ENCODE data around the gene CTSV.
"Not testable (repeated sequence)": the region's sequence is repeated elsewhere in the genome, so short reads cannot be mapped to it uniquely, and the experiment has no call there.

Gene CTSV

GRCh38 chr9:97001338-97001737, 37.6 kb downstream of the CTSV start:
- Histone ChIP-seq H3K27ac (peak overlapping the region; percentile 58), H3K4me1 (ENCODE audit: control insufficient read depth in 1 of 2, insufficient read depth in 1 of 2, low read depth in 1 of 2, low read length in 1 of 2) (peaks cover 40% of the 10 kb centered on the region in 2 experiments)
- H3K27me3 ChIP-seq; H3K36me3 ChIP-seq; H3K9me3 ChIP-seq; H3K4me3 ChIP-seq (ENCODE audit: low read depth in 1 of 2, low read length in 1 of 2): not testable (repeated sequence)

- H3K27ac ChIP-seq, result peak overlapping the region; percentile 53
- not testable (repeated sequence) for H3K4me3 ChIP-seq (ENCODE audit: low read depth in 1 of 2, low read length in 1 of 2); H3K9me3 ChIP-seq; H3K27me3 ChIP-seq; H3K36me3 ChIP-seq
- peaks cover 40% of the 10 kb centered on the region in 2 experiments for H3K4me1 ChIP-seq (ENCODE audit: control insufficient read depth in 1 of 2, insufficient read depth in 1 of 2, low read depth in 1 of 2, low read length in 1 of 2)
These were observed 38.7 kb downstream of the CTSV start for GRCh38 chr9:97000139-97000787.

GRCh38 chr9:96999733-97000132, 39.2 kb downstream of the CTSV start:
- peak overlapping the region; percentile 54 for H3K27ac ChIP-seq
- not testable (repeated sequence) for H3K9me3 ChIP-seq; H3K27me3 ChIP-seq; H3K36me3 ChIP-seq; H3K4me3 ChIP-seq (ENCODE audit: low read depth in 1 of 2, low read length in 1 of 2)
- H3K4me1 ChIP-seq (ENCODE audit: control insufficient read depth in 1 of 2, insufficient read depth in 1 of 2, low read depth in 1 of 2, low read length in 1 of 2), result peaks cover 40% of the 10 kb centered on the region in 2 experiments

GRCh38 chr9:96997009-96997701, 41.8 kb downstream of the CTSV start:
- H3K27ac ChIP-seq; H3K36me3 ChIP-seq; H3K27me3 ChIP-seq; H3K4me3 ChIP-seq (ENCODE audit: low read depth in 1 of 2, low read length in 1 of 2); H3K9me3 ChIP-seq: not testable (repeated sequence)
- H3K4me1 ChIP-seq (ENCODE audit: control insufficient read depth in 1 of 2, insufficient read depth in 1 of 2, low read depth in 1 of 2, low read length in 1 of 2), result peaks cover 33 to 34% of the 10 kb centered on the region in 2 experiments

- H3K9me3 ChIP-seq; H3K27ac ChIP-seq; H3K27me3 ChIP-seq; H3K36me3 ChIP-seq; H3K4me3 ChIP-seq (ENCODE audit: low read depth in 1 of 2, low read length in 1 of 2): not testable (repeated sequence)
- H3K4me1 ChIP-seq (ENCODE audit: control insufficient read depth in 1 of 2, insufficient read depth in 1 of 2, low read depth in 1 of 2, low read length in 1 of 2), result peaks cover 9 to 11% of the 10 kb centered on the region in 2 experiments
These were observed 44.4 kb downstream of the CTSV start for GRCh38 chr9:96994531-96995016.

- H3K27ac ChIP-seq; H3K27me3 ChIP-seq; H3K4me3 ChIP-seq (ENCODE audit: low read depth in 1 of 2, low read length in 1 of 2); H3K36me3 ChIP-seq; H3K9me3 ChIP-seq; H3K4me1 ChIP-seq (ENCODE audit: control insufficient read depth in 1 of 2, insufficient read depth in 1 of 2, low read depth in 1 of 2, low read length in 1 of 2): not testable (repeated sequence)
These were observed 46.6 kb downstream of the CTSV start for GRCh38 chr9:96992303-96992702.

GRCh38 chr9:96989747-96990318, 49.1 kb downstream of the CTSV start:
- not testable (repeated sequence) for H3K4me3 ChIP-seq (ENCODE audit: low read depth in 1 of 2, low read length in 1 of 2); H3K9me3 ChIP-seq; H3K4me1 ChIP-seq (ENCODE audit: control insufficient read depth in 1 of 2, insufficient read depth in 1 of 2, low read depth in 1 of 2, low read length in 1 of 2); H3K27ac ChIP-seq; H3K36me3 ChIP-seq; H3K27me3 ChIP-seq

- not testable (repeated sequence) for H3K4me3 ChIP-seq (ENCODE audit: low read depth in 1 of 2, low read length in 1 of 2); H3K27ac ChIP-seq; H3K4me1 ChIP-seq (ENCODE audit: control insufficient read depth in 1 of 2, insufficient read depth in 1 of 2, low read depth in 1 of 2, low read length in 1 of 2); H3K9me3 ChIP-seq; H3K36me3 ChIP-seq; H3K27me3 ChIP-seq
These were observed 54.1 kb downstream of the CTSV start for GRCh38 chr9:96984887-96985286.

- not testable (repeated sequence) for H3K4me1 ChIP-seq (ENCODE audit: control insufficient read depth in 1 of 2, insufficient read depth in 1 of 2, low read depth in 1 of 2, low read length in 1 of 2); H3K9me3 ChIP-seq; H3K4me3 ChIP-seq (ENCODE audit: low read depth in 1 of 2, low read length in 1 of 2); H3K27me3 ChIP-seq; H3K27ac ChIP-seq; H3K36me3 ChIP-seq
These were observed 54.8 kb downstream of the CTSV start for GRCh38 chr9:96984139-96984538.

- not testable (repeated sequence) for H3K9me3 ChIP-seq; H3K27ac ChIP-seq; H3K27me3 ChIP-seq; H3K4me1 ChIP-seq (ENCODE audit: control insufficient read depth in 1 of 2, insufficient read depth in 1 of 2, low read depth in 1 of 2, low read length in 1 of 2); H3K36me3 ChIP-seq; H3K4me3 ChIP-seq (ENCODE audit: low read depth in 1 of 2, low read length in 1 of 2)
These were observed 55.3 kb downstream of the CTSV start for GRCh38 chr9:96983496-96984122.
